ENCODE data around the gene LUZP2.

LUZP2 gene

DNA sequence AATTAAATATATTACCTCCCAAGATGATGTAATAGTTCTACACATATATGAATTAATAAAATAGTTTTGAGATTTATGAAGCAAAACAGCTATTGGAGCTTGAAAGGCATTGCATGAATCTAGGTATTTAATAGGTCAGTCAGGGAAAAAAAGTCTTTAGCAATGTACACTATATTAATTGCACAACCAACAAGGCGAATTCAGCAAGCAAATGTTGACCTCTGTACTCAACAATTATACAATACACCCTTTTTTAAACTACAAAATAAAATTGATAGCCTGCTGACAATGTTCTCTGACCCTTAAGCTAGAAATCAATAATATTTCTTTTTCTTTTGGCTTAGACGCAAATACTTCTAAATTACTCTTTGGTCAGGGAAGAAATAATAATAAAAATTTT is 345.5 kb downstream of the LUZP2 start:
- Histone ChIP-seq H3K27me3 (ENCODE audit: control insufficient read depth, insufficient read depth, low read length) (no peaks in the 10 kb centered on the region), H3K4me1 (ENCODE audit: control insufficient read depth, insufficient read depth, low read length) (no peaks in the 10 kb centered on the region), H3K9me3 (ENCODE audit: control insufficient read depth, insufficient read depth, low read length) (no peaks in the 10 kb centered on the region)

GRCh38 chr11:24844406-24844805 is 347.6 kb downstream of the LUZP2 start:
- Histone ChIP-seq H3K36me3 (ENCODE audit: control insufficient read depth, insufficient read depth, low read length) (peaks cover 3% of the 10 kb centered on the region), H3K9ac (ENCODE audit: low read depth, low read length) (no peak overlapping the region), H3K4me1 (ENCODE audit: control insufficient read depth, insufficient read depth, low read length) (no peaks in the 10 kb centered on the region), H3K9me3 (ENCODE audit: control insufficient read depth, insufficient read depth, low read length) (no peaks in the 10 kb centered on the region), H3K4me3 (ENCODE audit: low read depth, low read length) (no peak overlapping the region), H3K27me3 (ENCODE audit: control insufficient read depth, insufficient read depth, low read length) (no peaks in the 10 kb centered on the region)

More for the DNA sequence above, 345.5 kb downstream of the LUZP2 start:
- Histone ChIP-seq H3K36me3 (ENCODE audit: control insufficient read depth, insufficient read depth, low read length) (peaks cover 3% of the 10 kb centered on the region), H3K9ac (ENCODE audit: low read depth, low read length) (no peak overlapping the region), H3K4me3 (ENCODE audit: low read depth, low read length) (no peak overlapping the region)

GRCh38 chr11:24848857-24849256 is 352.0 kb downstream of the LUZP2 start:
- no peaks in the 10 kb centered on the region for H3K9me3 ChIP-seq (ENCODE audit: control insufficient read depth, insufficient read depth, low read length)
- H3K27me3 ChIP-seq (ENCODE audit: control insufficient read depth, insufficient read depth, low read length), result no peaks in the 10 kb centered on the region
- H3K9ac ChIP-seq (ENCODE audit: low read depth, low read length), result no peak overlapping the region
- no peak overlapping the region for H3K4me3 ChIP-seq (ENCODE audit: low read depth, low read length)
- peaks cover 3% of the 10 kb centered on the region for H3K36me3 ChIP-seq (ENCODE audit: control insufficient read depth, insufficient read depth, low read length)
- H3K4me1 ChIP-seq (ENCODE audit: control insufficient read depth, insufficient read depth, low read length), result no peaks in the 10 kb centered on the region

DNA sequence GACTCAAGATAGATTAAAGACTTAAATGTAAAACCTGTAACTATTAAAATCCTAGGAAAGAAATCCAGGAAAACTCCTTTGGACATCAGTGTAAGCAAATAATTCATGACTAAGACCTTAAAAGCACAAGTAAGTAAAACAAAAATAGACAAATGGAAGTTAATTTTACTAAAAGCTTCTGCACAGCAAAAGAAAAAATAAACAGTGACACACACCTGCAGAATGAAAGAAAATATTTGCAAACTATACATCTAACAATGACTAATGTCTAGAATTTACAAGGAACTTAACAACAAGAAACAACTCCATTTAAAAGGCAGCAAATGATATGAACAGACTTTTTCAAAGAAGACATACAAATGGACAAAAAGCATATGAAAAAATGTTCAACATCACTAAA is 359.1 kb downstream of the LUZP2 start:
- Histone ChIP-seq H3K4me3 (ENCODE audit: low read depth, low read length) (no peak overlapping the region), H3K4me1 (ENCODE audit: control insufficient read depth, insufficient read depth, low read length) (peaks cover 2% of the 10 kb centered on the region), H3K9ac (ENCODE audit: low read depth, low read length) (no peak overlapping the region), H3K27me3 (ENCODE audit: control insufficient read depth, insufficient read depth, low read length) (no peaks in the 10 kb centered on the region), H3K36me3 (ENCODE audit: control insufficient read depth, insufficient read depth, low read length) (no peaks in the 10 kb centered on the region), H3K9me3 (ENCODE audit: control insufficient read depth, insufficient read depth, low read length) (no peaks in the 10 kb centered on the region)

DNA sequence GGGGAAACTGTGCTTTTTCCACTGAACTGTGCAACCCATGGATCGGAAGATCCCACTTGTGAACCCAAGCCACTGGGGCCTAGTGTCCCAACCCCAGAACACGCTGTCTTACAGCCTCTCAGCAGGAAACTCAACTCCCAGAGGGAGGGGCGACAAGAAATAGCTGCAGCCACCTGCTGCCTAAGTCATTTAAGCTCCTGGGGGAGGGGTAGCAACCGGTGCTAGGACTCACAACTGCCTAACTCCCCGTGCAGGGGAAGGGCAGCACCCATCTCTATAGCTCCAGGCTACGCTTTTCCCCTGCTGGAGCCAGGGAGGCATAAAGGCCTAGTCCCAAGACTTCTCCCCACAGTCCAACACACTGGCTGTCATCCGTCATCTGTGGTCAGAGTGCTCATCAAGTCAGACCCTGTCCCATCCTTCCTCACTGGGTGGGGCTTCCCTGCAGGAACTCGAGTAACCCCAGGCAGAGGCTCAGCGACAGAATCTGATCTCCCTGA is 363.0 kb downstream of the LUZP2 start:
- H3K27me3 ChIP-seq (ENCODE audit: control insufficient read depth, insufficient read depth, low read length), result no peaks in the 10 kb centered on the region
- no peak overlapping the region for H3K9ac ChIP-seq (ENCODE audit: low read depth, low read length)
- no peak overlapping the region for H3K4me3 ChIP-seq (ENCODE audit: low read depth, low read length)
- H3K9me3 ChIP-seq (ENCODE audit: control insufficient read depth, insufficient read depth, low read length), result no peaks in the 10 kb centered on the region
- peaks cover 2% of the 10 kb centered on the region for H3K4me1 ChIP-seq (ENCODE audit: control insufficient read depth, insufficient read depth, low read length)
- H3K36me3 ChIP-seq (ENCODE audit: control insufficient read depth, insufficient read depth, low read length), result no peaks in the 10 kb centered on the region

- Histone ChIP-seq H3K36me3 (ENCODE audit: control insufficient read depth, insufficient read depth, low read length) (no peaks in the 10 kb centered on the region), H3K9ac (ENCODE audit: low read depth, low read length) (no peak overlapping the region), H3K4me1 (ENCODE audit: control insufficient read depth, insufficient read depth, low read length) (peaks cover 2% of the 10 kb centered on the region), H3K4me3 (ENCODE audit: low read depth, low read length) (no peak overlapping the region), H3K27me3 (ENCODE audit: control insufficient read depth, insufficient read depth, low read length) (no peaks in the 10 kb centered on the region), H3K9me3 (ENCODE audit: control insufficient read depth, insufficient read depth, low read length) (no peaks in the 10 kb centered on the region)
Observed at GRCh38 chr11:24861440-24861839, 364.6 kb downstream of the LUZP2 start.

GRCh38 chr11:24866743-24867142 is 369.9 kb downstream of the LUZP2 start:
- no peak overlapping the region for H3K4me3 ChIP-seq (ENCODE audit: low read depth, low read length)
- no peaks in the 10 kb centered on the region for H3K9me3 ChIP-seq (ENCODE audit: control insufficient read depth, insufficient read depth, low read length)
- H3K36me3 ChIP-seq (ENCODE audit: control insufficient read depth, insufficient read depth, low read length), result no peaks in the 10 kb centered on the region
- no peaks in the 10 kb centered on the region for H3K4me1 ChIP-seq (ENCODE audit: control insufficient read depth, insufficient read depth, low read length)
- no peak overlapping the region for H3K9ac ChIP-seq (ENCODE audit: low read depth, low read length)
- H3K27me3 ChIP-seq (ENCODE audit: control insufficient read depth, insufficient read depth, low read length), result no peaks in the 10 kb centered on the region

GRCh38 chr11:24870048-24870447 is 373.2 kb downstream of the LUZP2 start:
- H3K27me3 ChIP-seq (ENCODE audit: control insufficient read depth, insufficient read depth, low read length), result no peaks in the 10 kb centered on the region
- H3K9me3 ChIP-seq (ENCODE audit: control insufficient read depth, insufficient read depth, low read length), result no peaks in the 10 kb centered on the region
- H3K36me3 ChIP-seq (ENCODE audit: control insufficient read depth, insufficient read depth, low read length), result no peaks in the 10 kb centered on the region
- H3K4me3 ChIP-seq (ENCODE audit: low read depth, low read length), result no peak overlapping the region
- H3K4me1 ChIP-seq (ENCODE audit: control insufficient read depth, insufficient read depth, low read length), result no peaks in the 10 kb centered on the region
- H3K9ac ChIP-seq (ENCODE audit: low read depth, low read length), result no peak overlapping the region

- Histone ChIP-seq H3K27me3 (ENCODE audit: control insufficient read depth, insufficient read depth, low read length) (no peaks in the 10 kb centered on the region), H3K9ac (ENCODE audit: low read depth, low read length) (no peak overlapping the region), H3K36me3 (ENCODE audit: control insufficient read depth, insufficient read depth, low read length) (no peaks in the 10 kb centered on the region), H3K4me3 (ENCODE audit: low read depth, low read length) (no peak overlapping the region), H3K9me3 (ENCODE audit: control insufficient read depth, insufficient read depth, low read length) (no peaks in the 10 kb centered on the region), H3K4me1 (ENCODE audit: control insufficient read depth, insufficient read depth, low read length) (no peaks in the 10 kb centered on the region)
Observed at GRCh38 chr11:24872186-24872585, 375.3 kb downstream of the LUZP2 start.

GRCh38 chr11:24872651-24873311 is 375.9 kb downstream of the LUZP2 start:
- Histone ChIP-seq H3K4me3 (ENCODE audit: low read depth, low read length) (no peak overlapping the region), H3K27me3 (ENCODE audit: control insufficient read depth, insufficient read depth, low read length) (no peaks in the 10 kb centered on the region), H3K9me3 (ENCODE audit: control insufficient read depth, insufficient read depth, low read length) (no peaks in the 10 kb centered on the region), H3K4me1 (ENCODE audit: control insufficient read depth, insufficient read depth, low read length) (no peaks in the 10 kb centered on the region), H3K9ac (ENCODE audit: low read depth, low read length) (no peak overlapping the region), H3K36me3 (ENCODE audit: control insufficient read depth, insufficient read depth, low read length) (no peaks in the 10 kb centered on the region)

GRCh38 chr11:24880962-24881361 is 384.1 kb downstream of the LUZP2 start:
- H3K4me3 ChIP-seq (ENCODE audit: low read depth, low read length), result no peak overlapping the region
- H3K36me3 ChIP-seq (ENCODE audit: control insufficient read depth, insufficient read depth, low read length), result no peaks in the 10 kb centered on the region
- no peaks in the 10 kb centered on the region for H3K27me3 ChIP-seq (ENCODE audit: control insufficient read depth, insufficient read depth, low read length)

GRCh38 chr11:24885580-24886173 is 388.8 kb downstream of the LUZP2 start:
- no peak overlapping the region for H3K9ac ChIP-seq (ENCODE audit: low read depth, low read length)
- H3K27me3 ChIP-seq (ENCODE audit: control insufficient read depth, insufficient read depth, low read length), result no peaks in the 10 kb centered on the region
- H3K4me1 ChIP-seq (ENCODE audit: control insufficient read depth, insufficient read depth, low read length), result no peaks in the 10 kb centered on the region
- H3K36me3 ChIP-seq (ENCODE audit: control insufficient read depth, insufficient read depth, low read length), result no peaks in the 10 kb centered on the region
- no peaks in the 10 kb centered on the region for H3K9me3 ChIP-seq (ENCODE audit: control insufficient read depth, insufficient read depth, low read length)
- H3K4me3 ChIP-seq (ENCODE audit: low read depth, low read length), result no peak overlapping the region

More at GRCh38 chr11:24880962-24881361, 384.1 kb downstream of the LUZP2 start:
- Histone ChIP-seq H3K9ac (ENCODE audit: low read depth, low read length) (no peak overlapping the region), H3K4me1 (ENCODE audit: control insufficient read depth, insufficient read depth, low read length) (no peaks in the 10 kb centered on the region), H3K9me3 (ENCODE audit: control insufficient read depth, insufficient read depth, low read length) (no peaks in the 10 kb centered on the region)

All from iPS-15b (cell line).